Keratinocyte (primary cell): ENCODE data around the gene RYR1. TPM values are rescaled to one million over a fixed set of nuclear protein-coding genes. Genes with fewer than 3 reads are reported as not detected.

Experiments
- DNase-seq: peaks from one replicate; pipeline ENCODE4 v3.0.0-alpha.2; 2011; ENCODE audit warnings: low read depth, missing footprints, low spot score
- FAIRE-seq: peaks from 2 replicates; lab custom pipeline; 2011; peaks lifted over from hg19 to GRCh38; lab: Jason Lieb, UNC
- H2AFZ ChIP-seq: 2 replicates; pipeline ENCODE4 v1.6.0; 2012; ENCODE audit warnings: low read length, control low read depth, inconsistent platforms; ENCODE audit not compliant: control insufficient read depth
- H3K27ac ChIP-seq: 2 replicates; pipeline ENCODE4 v1.5.1; 2011; ENCODE audit warnings: low read length; ENCODE audit not compliant: control insufficient read depth, insufficient read depth
- H3K27me3 ChIP-seq: 3 replicates; pipeline ENCODE4 v1.6.0; 2011; ENCODE audit warnings: low read length; ENCODE audit not compliant: control insufficient read depth, insufficient read depth; ENCODE audit errors: extremely low read depth
- H3K36me3 ChIP-seq, 2 experiments: 2 replicates in 1 of 2; 3 replicates in 1 of 2; pipeline ENCODE4 v1.5.1; 2011; ENCODE audit warnings: low read length in 2 of 2, mild to moderate bottlenecking in 1 of 2; ENCODE audit not compliant: control insufficient read depth in 2 of 2, insufficient read depth in 2 of 2; ENCODE audit errors: extremely low read depth in 1 of 2
- H3K4me1 ChIP-seq: 3 replicates; pipeline ENCODE4 v1.5.1; 2011; ENCODE audit warnings: low read length; ENCODE audit not compliant: control insufficient read depth, insufficient read depth; ENCODE audit errors: extremely low read depth
- H3K4me2 ChIP-seq: 3 replicates; pipeline ENCODE4 v1.6.0; 2011; ENCODE audit warnings: low read depth, low read length; ENCODE audit not compliant: control insufficient read depth, insufficient read depth; ENCODE audit errors: extremely low read depth
- H3K4me3 ChIP-seq, 3 experiments: fragments of 200-600 bp in 1 of 3; sonication (generic) in 1 of 3; 2 replicates in 2 of 3; 3 replicates in 1 of 3; pipeline ENCODE4 v1.5.1; 2011 to 2016; ENCODE audit warnings: low read length in 3 of 3, mild to moderate bottlenecking in 3 of 3, control low read depth in 2 of 3, inconsistent platforms in 1 of 3, low read depth in 1 of 3, mixed read lengths in 1 of 3, mixed run types in 1 of 3, moderate library complexity in 1 of 3; ENCODE audit not compliant: control insufficient read depth in 2 of 3, insufficient read depth in 2 of 3; ENCODE audit errors: extremely low read depth in 1 of 3
- H3K79me2 ChIP-seq: 2 replicates; pipeline ENCODE4 v1.6.0; 2012; ENCODE audit warnings: low read length; ENCODE audit not compliant: control insufficient read depth, insufficient read depth
- H3K9ac ChIP-seq: 3 replicates; pipeline ENCODE4 v1.6.0; 2011; ENCODE audit warnings: low read length; ENCODE audit not compliant: control insufficient read depth, insufficient read depth; ENCODE audit errors: extremely low read depth
- H3K9me1 ChIP-seq: 3 replicates; pipeline ENCODE4 v1.6.0; 2011; ENCODE audit warnings: low read length; ENCODE audit not compliant: control insufficient read depth, insufficient read depth; ENCODE audit errors: extremely low read depth
- H3K9me3 ChIP-seq: 2 replicates; pipeline ENCODE4 v1.5.1; 2012; ENCODE audit warnings: low read depth, low read length; ENCODE audit not compliant: control insufficient read depth
- H4K20me1 ChIP-seq: 3 replicates; pipeline ENCODE4 v1.6.0; 2011; ENCODE audit warnings: low read length; ENCODE audit not compliant: control insufficient read depth, insufficient read depth; ENCODE audit errors: extremely low read depth
- EZH2 ChIP-seq: IDR thresholded peaks from one replicate; pipeline ENCODE4 v1.6.1; 2012; ENCODE audit warnings: inconsistent platforms, mild to moderate bottlenecking, low read length, moderate library complexity
- dilution Hi-C: fragments of 300-500 bp; cut with MboI; formaldehyde crosslinking; loops from one replicate; pipeline ENCODE4 v1.7.0; 2020; ENCODE audit warnings: low sequenced_read_pairs; ENCODE audit not compliant: extremely low pct_ligation_motif_present
- polyA plus RNA-seq, 5 experiments: library from polyadenylated mRNA; depleted of rRNA in 3 of 5; stranded (reverse) in 3 of 5; stranded (forward) in 1 of 5; unstranded in 1 of 5; fragments of >200 nt; gene quantifications; 1 replicate in 1 of 5; 2 replicates in 3 of 5; 3 replicates in 1 of 5; pipeline versions ENCODE4 v1.2.1 to v1.2.3, GENCODE V29; 2011 to 2012; ENCODE audit warnings: missing spikeins in 2 of 5, low read depth in 1 of 5, low replicate concordance in 1 of 5
- TF ChIP-seq, protein P1 (sequence below), 3 experiments: IDR thresholded peaks in 1 of 3; conservative IDR thresholded peaks in 1 of 3; optimal IDR thresholded peaks in 1 of 3; 2 replicates in 2 of 3; 3 replicates in 1 of 3; pipeline versions ENCODE3 to v1.5.1; 2011; ENCODE audit warnings: low read length in 3 of 3, mild to moderate bottlenecking in 3 of 3, moderate library complexity in 2 of 3, control low read depth in 1 of 3, inconsistent platforms in 1 of 3; ENCODE audit not compliant: insufficient read depth in 2 of 3; ENCODE audit errors: extremely low read depth in 1 of 3

Gene RYR1
- polyA plus RNA-seq, 1 donor (not counting 4 experiments of a cell fraction or from before 2014, with no cell fraction given), result 0.41 TPM

DNA sequence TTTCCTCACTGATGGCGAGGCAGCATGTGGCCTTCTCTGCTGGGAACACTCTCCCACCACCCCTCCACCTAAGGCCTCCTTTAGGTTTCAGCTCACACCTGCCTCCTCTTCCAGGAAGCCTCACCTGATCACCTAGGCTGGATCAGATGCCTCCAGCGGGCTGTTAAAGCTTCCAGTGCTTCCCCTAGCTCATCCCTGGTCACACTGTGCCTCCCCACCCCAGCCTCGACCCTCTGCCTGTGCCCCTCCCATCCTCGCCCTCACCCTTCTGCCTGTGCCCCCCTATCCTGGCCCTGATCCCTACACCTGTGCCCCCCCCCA, 150.5 kb downstream of the RYR1 start:
- dilution Hi-C loops, result no loop called here
- no peak for FAIRE-seq
- H3K4me3 ChIP-seq, result no peak overlapping the region

DNA sequence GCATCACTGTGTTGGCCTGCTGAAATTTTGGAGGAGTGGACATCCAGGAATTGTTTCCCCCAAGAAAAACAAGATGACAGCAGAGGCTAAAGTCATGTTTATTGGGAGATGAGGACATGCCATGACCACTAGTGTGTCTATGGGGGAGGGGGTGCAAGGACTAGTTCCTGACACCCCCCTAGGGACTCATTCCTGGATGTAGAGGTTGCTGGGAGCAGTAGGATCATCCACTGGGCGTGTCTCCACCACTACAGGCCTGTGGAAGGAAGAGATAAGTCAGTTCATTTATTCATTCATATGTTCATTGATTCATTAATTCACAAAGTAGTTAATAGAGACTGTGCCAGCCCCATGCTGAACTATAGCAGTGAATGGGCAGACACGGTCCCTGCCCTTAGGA, 154.1 kb downstream of the RYR1 start:
- Histone ChIP-seq H3K27me3 (no peaks in the 10 kb centered on the region), H3K9ac (no peak overlapping the region), H3K9me1 (no peaks in the 10 kb centered on the region), H3K9me3 (no peaks in the 10 kb centered on the region), H3K79me2 (no peaks in the 10 kb centered on the region), H4K20me1 (no peaks in the 10 kb centered on the region), H3K36me3 (no peaks in the 10 kb centered on the region), H3K27ac (no peak overlapping the region), H3K4me2 (no peak overlapping the region), H3K4me3 (no peak overlapping the region), H2AFZ (no peak overlapping the region), H3K4me1 (no peaks in the 10 kb centered on the region)
- FAIRE-seq, result no peak
- no peak for DNase-seq
- dilution Hi-C loops, result no loop called here
- no peak for TF ChIP-seq EZH2
- TF ChIP-seq, protein P1, sequence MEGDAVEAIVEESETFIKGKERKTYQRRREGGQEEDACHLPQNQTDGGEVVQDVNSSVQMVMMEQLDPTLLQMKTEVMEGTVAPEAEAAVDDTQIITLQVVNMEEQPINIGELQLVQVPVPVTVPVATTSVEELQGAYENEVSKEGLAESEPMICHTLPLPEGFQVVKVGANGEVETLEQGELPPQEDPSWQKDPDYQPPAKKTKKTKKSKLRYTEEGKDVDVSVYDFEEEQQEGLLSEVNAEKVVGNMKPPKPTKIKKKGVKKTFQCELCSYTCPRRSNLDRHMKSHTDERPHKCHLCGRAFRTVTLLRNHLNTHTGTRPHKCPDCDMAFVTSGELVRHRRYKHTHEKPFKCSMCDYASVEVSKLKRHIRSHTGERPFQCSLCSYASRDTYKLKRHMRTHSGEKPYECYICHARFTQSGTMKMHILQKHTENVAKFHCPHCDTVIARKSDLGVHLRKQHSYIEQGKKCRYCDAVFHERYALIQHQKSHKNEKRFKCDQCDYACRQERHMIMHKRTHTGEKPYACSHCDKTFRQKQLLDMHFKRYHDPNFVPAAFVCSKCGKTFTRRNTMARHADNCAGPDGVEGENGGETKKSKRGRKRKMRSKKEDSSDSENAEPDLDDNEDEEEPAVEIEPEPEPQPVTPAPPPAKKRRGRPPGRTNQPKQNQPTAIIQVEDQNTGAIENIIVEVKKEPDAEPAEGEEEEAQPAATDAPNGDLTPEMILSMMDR (optimal IDR thresholded peaks at IDR 0.05 in 1 of 3, IDR thresholded peaks at IDR 0.05 in 1 of 3, conservative IDR thresholded peaks at IDR 0.05 in 1 of 3; ENCODE audit: extremely low read depth in 1 of 3, insufficient read depth in 2 of 3, low read length in 3 of 3), result no peak

More for the DNA sequence above, 150.5 kb downstream of the RYR1 start:
- H3K79me2 ChIP-seq, result no peaks in the 10 kb centered on the region
- H2AFZ ChIP-seq, result no peak overlapping the region
- no peaks in the 10 kb centered on the region for H3K27me3 ChIP-seq
- no peak overlapping the region for H3K27ac ChIP-seq
- no peaks in the 10 kb centered on the region for H3K36me3 ChIP-seq
- H3K9me1 ChIP-seq, result no peaks in the 10 kb centered on the region
- no peaks in the 10 kb centered on the region for H4K20me1 ChIP-seq
- H3K4me2 ChIP-seq, result no peak overlapping the region
- no peak overlapping the region for H3K9ac ChIP-seq
- H3K4me1 ChIP-seq, result peaks cover 5% of the 10 kb centered on the region
- TF ChIP-seq, protein P1 (optimal IDR thresholded peaks at IDR 0.05 in 1 of 3, IDR thresholded peaks at IDR 0.05 in 1 of 3, conservative IDR thresholded peaks at IDR 0.05 in 1 of 3; ENCODE audit: extremely low read depth in 1 of 3, insufficient read depth in 2 of 3, low read length in 3 of 3), result no peak
- TF ChIP-seq EZH2, result no peak
- H3K9me3 ChIP-seq, result no peaks in the 10 kb centered on the region
- no peak for DNase-seq
